Cardiac fibroblast (primary cell): ENCODE results near the gene TMEM9.

Experiments used
- DNase-seq, 2 donors: peaks; one replicate each; pipeline versions ENCODE4 v3.0.0 to v3.0.0-alpha.2; 2010; ENCODE audit warnings: low read depth in 2 of 2
- H3K4me3 ChIP-seq, 2 donors: replicated peaks in 1 of 2; 1 replicate in 1 of 2; 2 replicates in 1 of 2; pipeline ENCODE4 v1.5.1; 2011; ENCODE audit warnings: low read depth in 2 of 2, low read length in 2 of 2, mild to moderate bottlenecking in 2 of 2, moderate library complexity in 1 of 2
- CTCF ChIP-seq: IDR thresholded peaks from one replicate; pipeline ENCODE4 v1.5.1; 2011; ENCODE audit warnings: low read depth, mild to moderate bottlenecking, low read length, inconsistent platforms

TMEM9 gene

GRCh38 chr1:201088901-201089525, 65.3 kb downstream of the TMEM9 start:
- no peak for DNase-seq
- no peak overlapping the region for H3K4me3 ChIP-seq
- no peak for TF ChIP-seq CTCF

- no peak for DNase-seq
- no peak for TF ChIP-seq CTCF
- no peak overlapping the region for H3K4me3 ChIP-seq
Observed at GRCh38 chr1:201088395-201088794, 65.9 kb downstream of the TMEM9 start.

GRCh38 chr1:201085902-201086735, 68.2 kb downstream of the TMEM9 start:
- peak; percentile 77 for TF ChIP-seq CTCF
- DNase-seq: peak; percentile 52 to 58

More at GRCh38 chr1:201085902-201086735, 68.2 kb downstream of the TMEM9 start:
- H3K4me3 ChIP-seq: no peak overlapping the region
